ENCODE data around the gene MAP2K1. TPM values are rescaled to one million over a fixed set of nuclear protein-coding genes. Genes with fewer than 3 reads are reported as not detected.

The MAP2K1 gene
- polyA plus RNA-seq, 1 donor from 2014 or later: 39.7 TPM

- H3K9me3 Mint-ChIP-seq: no peaks in the 10 kb centered on the region
- peaks cover 32 to 35% (median 34%) of the 10 kb centered on the region in 3 donors for H3K4me1 Mint-ChIP-seq
- H3K4me3 Mint-ChIP-seq: peak overlapping the region; percentile 98 to 100 (median 100)
- peak overlapping the region; percentile 95 to 100 (median 99) for H3K27ac Mint-ChIP-seq
- H3K36me3 Mint-ChIP-seq: peaks cover 3% of the 10 kb centered on the region
- H3K27me3 Mint-ChIP-seq: no peaks in the 10 kb centered on the region
Measured at GRCh38 chr15:66505430-66505811, 118.7 kb downstream of the MAP2K1 start.

GRCh38 chr15:66505818-66506217 lies 119.1 kb downstream of the MAP2K1 start:
- H3K36me3 Mint-ChIP-seq: peaks cover 3% of the 10 kb centered on the region
- peak overlapping the region; percentile 95 to 100 (median 99) for H3K27ac Mint-ChIP-seq
- no peaks in the 10 kb centered on the region for H3K27me3 Mint-ChIP-seq
- peak overlapping the region; percentile 98 to 100 (median 100) for H3K4me3 Mint-ChIP-seq
- H3K9me3 Mint-ChIP-seq: no peaks in the 10 kb centered on the region
- H3K4me1 Mint-ChIP-seq: peaks cover 31 to 35% (median 32%) of the 10 kb centered on the region in 3 donors

GRCh38 chr15:66508293-66508883 lies 121.7 kb downstream of the MAP2K1 start:
- peak overlapping the region in 1 of 3 donors; percentile 17 for H3K27ac Mint-ChIP-seq
- no peak overlapping the region for H3K4me3 Mint-ChIP-seq
- no peaks in the 10 kb centered on the region for H3K9me3 Mint-ChIP-seq
- H3K27me3 Mint-ChIP-seq: no peaks in the 10 kb centered on the region
- peaks cover 16 to 24% (median 21%) of the 10 kb centered on the region in 3 donors for H3K4me1 Mint-ChIP-seq
- peaks cover 3% of the 10 kb centered on the region for H3K36me3 Mint-ChIP-seq

- no peaks in the 10 kb centered on the region for H3K4me1 Mint-ChIP-seq
- no peak overlapping the region for H3K27ac Mint-ChIP-seq
- no peaks in the 10 kb centered on the region for H3K9me3 Mint-ChIP-seq
- no peak overlapping the region for H3K4me3 Mint-ChIP-seq
- H3K27me3 Mint-ChIP-seq: no peaks in the 10 kb centered on the region
- H3K36me3 Mint-ChIP-seq: peaks cover 16% of the 10 kb centered on the region
Measured at GRCh38 chr15:66514586-66514985, 127.9 kb downstream of the MAP2K1 start.

- Mint-ChIP-seq H3K27ac (peak overlapping the region in 1 of 3 donors; percentile 17), H3K36me3 (peaks cover 16% of the 10 kb centered on the region), H3K4me1 (no peaks in the 10 kb centered on the region), H3K4me3 (peak overlapping the region in 1 of 4 donors; percentile 39), H3K27me3 (no peaks in the 10 kb centered on the region), H3K9me3 (no peaks in the 10 kb centered on the region)
Measured at GRCh38 chr15:66515901-66516322, 129.2 kb downstream of the MAP2K1 start.

GRCh38 chr15:66523926-66524325 lies 137.2 kb downstream of the MAP2K1 start:
- peaks cover 8% of the 10 kb centered on the region for H3K36me3 Mint-ChIP-seq
- H3K27ac Mint-ChIP-seq: peak overlapping the region in 1 of 3 donors; percentile 62
- no peaks in the 10 kb centered on the region for H3K27me3 Mint-ChIP-seq
- H3K4me1 Mint-ChIP-seq: peaks cover 0 to 2% (median 0%) of the 10 kb centered on the region in 3 donors
- no peaks in the 10 kb centered on the region for H3K9me3 Mint-ChIP-seq
- no peak overlapping the region for H3K4me3 Mint-ChIP-seq

GRCh38 chr15:66524838-66525237 lies 138.1 kb downstream of the MAP2K1 start:
- H3K4me3 Mint-ChIP-seq: no peak overlapping the region
- peaks cover 7% of the 10 kb centered on the region for H3K36me3 Mint-ChIP-seq
- peaks cover 0 to 2% (median 0%) of the 10 kb centered on the region in 3 donors for H3K4me1 Mint-ChIP-seq
- H3K9me3 Mint-ChIP-seq: no peaks in the 10 kb centered on the region
- no peaks in the 10 kb centered on the region for H3K27me3 Mint-ChIP-seq
- H3K27ac Mint-ChIP-seq: peak overlapping the region in 1 of 3 donors; percentile 62

GRCh38 chr15:66535056-66535455 lies 148.3 kb downstream of the MAP2K1 start:
- no peak overlapping the region for H3K27ac Mint-ChIP-seq

More at GRCh38 chr15:66535056-66535455, 148.3 kb downstream of the MAP2K1 start:
- peaks cover 10% of the 10 kb centered on the region for H3K36me3 Mint-ChIP-seq
- no peaks in the 10 kb centered on the region for H3K27me3 Mint-ChIP-seq
- H3K4me1 Mint-ChIP-seq: no peaks in the 10 kb centered on the region
- no peak overlapping the region for H3K4me3 Mint-ChIP-seq
- H3K9me3 Mint-ChIP-seq: no peaks in the 10 kb centered on the region

Other genes starting within 250 kb of the MAP2K1 start
- 0.41 TPM for gene MEGF11, start 133.2 kb upstream of the MAP2K1 start, polyA plus RNA-seq
- gene DIS3L, start 93.3 kb upstream of the MAP2K1 start, polyA plus RNA-seq: 30.2 TPM
- gene TIPIN, start 30.2 kb upstream of the MAP2K1 start, polyA plus RNA-seq: 4.7 TPM
- gene SNAPC5, start 110.8 kb downstream of the MAP2K1 start, polyA plus RNA-seq: 48.4 TPM
- 1,406 TPM for gene RPL4, start 117.9 kb downstream of the MAP2K1 start, polyA plus RNA-seq
- gene ZWILCH, start 118.4 kb downstream of the MAP2K1 start, polyA plus RNA-seq: 8.0 TPM
- not detected for gene LCTL, start 179.1 kb downstream of the MAP2K1 start, polyA plus RNA-seq